KMS-11 (cell line): Measurements from ENCODE around the gene CEP170B.

Source experiments
- H2AFZ ChIP-seq: fragments of 200-600 bp; sonication (generic); 2 replicates; pipeline ENCODE4 v1.6.1; 2016; ENCODE audit warnings: antibody characterized with exemption, mixed run types, low read depth
- H3K27ac ChIP-seq: fragments of 200-600 bp; sonication (generic); 2 replicates; pipeline ENCODE4 v1.6.1; 2016; ENCODE audit warnings: mild to moderate bottlenecking, mixed run types
- H3K27me3 ChIP-seq: fragments of 200-600 bp; sonication (generic); 2 replicates; pipeline ENCODE4 v1.6.1; 2017; ENCODE audit warnings: mild to moderate bottlenecking, low read depth, mixed run types, moderate library complexity; ENCODE audit not compliant: insufficient read depth
- H3K36me3 ChIP-seq: fragments of 200-600 bp; sonication (generic); 2 replicates; pipeline ENCODE4 v1.6.1; 2017; ENCODE audit warnings: mild to moderate bottlenecking, mixed run types; ENCODE audit not compliant: insufficient read depth
- H3K4me1 ChIP-seq: fragments of 200-600 bp; sonication (generic); 2 replicates; pipeline ENCODE4 v1.6.1; 2016; ENCODE audit warnings: mild to moderate bottlenecking, low read depth, mixed run types; ENCODE audit not compliant: poor library complexity, severe bottlenecking
- H3K4me2 ChIP-seq: fragments of 200-600 bp; sonication (generic); 2 replicates; pipeline ENCODE4 v1.7.0; 2016; ENCODE audit warnings: mild to moderate bottlenecking, mixed run types
- H3K4me3 ChIP-seq: fragments of 200-600 bp; sonication (generic); IDR thresholded peaks from 2 replicates; pipeline ENCODE4 v1.6.1; 2017; ENCODE audit warnings: low read depth, low read length, mixed read lengths; ENCODE audit not compliant: insufficient read depth
- H3K79me2 ChIP-seq: fragments of 200-600 bp; sonication (generic); 2 replicates; pipeline ENCODE4 v1.6.1; 2016; ENCODE audit warnings: low read depth, mixed run types; ENCODE audit not compliant: insufficient read depth
- H3K9ac ChIP-seq: fragments of 200-600 bp; sonication (generic); 2 replicates; pipeline ENCODE4 v1.6.1; 2016; ENCODE audit warnings: mild to moderate bottlenecking, mixed run types
- H4K20me1 ChIP-seq: fragments of 200-600 bp; sonication (generic); 2 replicates; pipeline ENCODE4 v1.6.1; 2016; ENCODE audit warnings: mild to moderate bottlenecking, mixed run types; ENCODE audit not compliant: insufficient read depth
- CTCF ChIP-seq: fragments of 200-600 bp; sonication (generic); conservative IDR thresholded peaks from 2 replicates; pipeline ENCODE4 v1.6.1; 2017; ENCODE audit warnings: low read depth, mild to moderate bottlenecking, antibody characterized with exemption, low read length, moderate library complexity, mixed read lengths

Gene CEP170B

GRCh38 chr14:104931771-104932675 lies 67.0 kb downstream of the CEP170B start:
- TF ChIP-seq CTCF, result no peak

GRCh38 chr14:104932676-104933631 lies 67.9 kb downstream of the CEP170B start:
- Histone ChIP-seq H4K20me1 (no peaks in the 10 kb centered on the region), H2AFZ (peak overlapping the region; percentile 18; the same call in 1 of the 2 replicates), H3K36me3 (no peaks in the 10 kb centered on the region), H3K27ac (no peak overlapping the region), H3K27me3 (peaks cover under 1% of the 10 kb centered on the region; the same call in 1 of the 2 replicates), H3K4me1 (peaks cover 5% of the 10 kb centered on the region), H3K4me2 (0 out of 2 replicates have a peak overlapping the region, but pooled peaks have one; percentile 33), H3K4me3 (no peak overlapping the region), H3K79me2 (no peaks in the 10 kb centered on the region), H3K9ac (no peak overlapping the region)
- no peak for TF ChIP-seq CTCF

More at GRCh38 chr14:104931771-104932675, 67.0 kb downstream of the CEP170B start:
- Histone ChIP-seq H3K9ac (no peak overlapping the region), H4K20me1 (no peaks in the 10 kb centered on the region), H2AFZ (no peak overlapping the region), H3K27me3 (no peaks in the 10 kb centered on the region), H3K79me2 (no peaks in the 10 kb centered on the region), H3K36me3 (no peaks in the 10 kb centered on the region), H3K4me3 (no peak overlapping the region), H3K27ac (no peak overlapping the region), H3K4me2 (no peak overlapping the region), H3K4me1 (peaks cover 5% of the 10 kb centered on the region)

- H3K27ac ChIP-seq, result no peak overlapping the region
Observed at GRCh38 chr14:104933746-104934733, 69.0 kb downstream of the CEP170B start.

More at GRCh38 chr14:104933746-104934733, 69.0 kb downstream of the CEP170B start:
- H3K4me3 ChIP-seq, result no peak overlapping the region
- H2AFZ ChIP-seq, result no peak overlapping the region
- no peaks in the 10 kb centered on the region for H3K36me3 ChIP-seq
- H3K4me1 ChIP-seq, result no peaks in the 10 kb centered on the region
- H3K9ac ChIP-seq, result no peak overlapping the region
- no peaks in the 10 kb centered on the region for H4K20me1 ChIP-seq
- H3K27me3 ChIP-seq, result peaks cover 10% of the 10 kb centered on the region; the same call in 1 of the 2 replicates
- H3K4me2 ChIP-seq, result no peak overlapping the region
- H3K79me2 ChIP-seq, result no peaks in the 10 kb centered on the region
- no peak for TF ChIP-seq CTCF
